Measurements from ENCODE around the gene GFOD2.

GRCh38 chr16:67653128-67653788, 65.9 kb downstream of the GFOD2 start:
- TF ChIP-seq PATZ1 (CRISPR knock-in tag; IDR thresholded peaks at IDR 0.05; ENCODE audit: borderline replicate concordance) = no peak
- no peak for TF ChIP-seq CREB5 (CRISPR knock-in tag; IDR thresholded peaks at IDR 0.05; ENCODE audit: low read depth)
- no peak for TF ChIP-seq PPARA (CRISPR knock-in tag; IDR thresholded peaks at IDR 0.05; ENCODE audit: borderline replicate concordance)
- TF ChIP-seq SNAI2 (CRISPR knock-in tag; IDR thresholded peaks at IDR 0.05) = no peak
- no peak for TF ChIP-seq ZFP3 (CRISPR knock-in tag; IDR thresholded peaks at IDR 0.05)
- no peak for TF ChIP-seq TOX (CRISPR knock-in tag; IDR thresholded peaks at IDR 0.05; ENCODE audit: borderline replicate concordance)
- no peak for TF ChIP-seq RARB (CRISPR knock-in tag; IDR thresholded peaks at IDR 0.05)
- no peak for TF ChIP-seq TSHZ2 (CRISPR knock-in tag; IDR thresholded peaks at IDR 0.05)
- TF ChIP-seq ISL1 (CRISPR knock-in tag; IDR thresholded peaks at IDR 0.05) = no peak

All from SK-N-SH treated with all-trans-retinoic acid at 6 μM for 48 hours (cell line).